ENCODE data around the gene ACTR8. TPM values are rescaled to one million over a fixed set of nuclear protein-coding genes. Genes with fewer than 3 reads are reported as not detected.

Gene ACTR8
- total and polyA plus RNA-seq, 2 of the 13 experiments (the other 11 are each of a cell fraction or from before 2014, with no cell fraction given): 15.5 to 29.0 TPM

DNA sequence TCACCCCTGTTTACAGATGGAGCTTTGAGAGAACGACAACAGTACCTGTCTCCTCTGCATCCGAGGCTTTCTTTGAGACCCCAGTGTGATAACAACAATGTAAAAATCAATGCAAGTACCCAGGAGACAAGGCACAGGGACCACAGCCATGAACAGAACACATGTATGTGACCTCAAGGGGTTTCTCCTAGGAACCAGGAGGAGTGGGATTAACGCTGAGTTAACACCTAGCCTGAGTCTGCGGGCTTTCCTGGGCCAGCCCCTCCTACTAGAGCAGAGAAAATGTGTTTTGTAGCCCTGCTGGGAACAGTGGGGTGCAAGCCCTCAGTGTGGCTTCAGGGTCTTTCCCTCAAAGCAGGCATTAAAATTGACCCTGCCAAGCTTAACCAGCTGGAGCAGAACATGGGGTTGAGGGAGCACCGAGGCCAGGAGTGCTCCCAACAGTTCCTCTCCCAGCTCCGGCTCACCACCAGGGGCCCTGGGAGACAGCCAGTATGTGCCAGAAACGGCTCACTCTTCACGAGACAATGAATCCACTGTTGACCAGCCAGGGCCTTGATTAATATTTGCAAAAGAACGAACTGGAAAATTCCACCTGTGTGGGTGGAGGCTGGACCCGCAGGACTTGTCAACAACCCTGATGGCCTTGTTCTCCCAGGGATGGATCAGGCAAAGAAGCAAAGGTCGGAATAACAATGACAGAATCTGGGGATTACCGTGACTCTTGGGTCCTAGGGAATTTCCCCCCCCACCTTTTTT, 39.3 kb downstream of the ACTR8 start (continued):
- TF ChIP-seq ZNF446 (CRISPR knock-in tag; IDR thresholded peaks at IDR 0.05): no peak
- no peak for TF ChIP-seq SMARCC2 (IDR thresholded peaks at IDR 0.05)
- 0 out of 2 replicates have a peak, but pooled peaks have one; percentile 38 for TF ChIP-seq MEIS1 (CRISPR knock-in tag; IDR thresholded peaks at IDR 0.05; ENCODE audit: borderline replicate concordance)
- no peak for TF ChIP-seq RFXANK (CRISPR knock-in tag; IDR thresholded peaks at IDR 0.05)
- peak; percentile 48; the same call in 1 of the 2 replicates for TF ChIP-seq ZNF616 (CRISPR knock-in tag; IDR thresholded peaks at IDR 0.05; ENCODE audit: low read depth)
- TF ChIP-seq ZNF44 (CRISPR knock-in tag; IDR thresholded peaks at IDR 0.05): no peak
- no peak for TF ChIP-seq NCOA1 (CRISPR knock-in tag; IDR thresholded peaks at IDR 0.05)
- peak; percentile 70; the same call in 1 of the 2 replicates for TF ChIP-seq MAZ (IDR thresholded peaks at IDR 0.05; ENCODE audit: borderline replicate concordance, low read depth, low read length)
- peak; percentile 69 for TF ChIP-seq MAZ (CRISPR knock-in tag; IDR thresholded peaks at IDR 0.05; ENCODE audit: low read depth)
- TF ChIP-seq ZFP41 (CRISPR knock-in tag; IDR thresholded peaks at IDR 0.05; ENCODE audit: borderline replicate concordance): no peak
- no peak for TF ChIP-seq ZNF564 (CRISPR knock-in tag; IDR thresholded peaks at IDR 0.05)
- TF ChIP-seq TEAD2 (CRISPR knock-in tag; IDR thresholded peaks at IDR 0.05): no peak
- no peak for TF ChIP-seq ZFP1 (CRISPR knock-in tag; IDR thresholded peaks at IDR 0.05)
- TF ChIP-seq ZBTB38 (CRISPR knock-in tag; IDR thresholded peaks at IDR 0.05): peak; percentile 81
- TF ChIP-seq SP140L (CRISPR knock-in tag; IDR thresholded peaks at IDR 0.05; ENCODE audit: borderline replicate concordance): no peak
- 0 out of 2 replicates have a peak, but pooled peaks have one; percentile 38 for TF ChIP-seq ZBTB14 (CRISPR knock-in tag; IDR thresholded peaks at IDR 0.05)
- TF ChIP-seq NFIC (IDR thresholded peaks at IDR 0.05; ENCODE audit: low read length): peak; percentile 87; the same call in 1 of the 2 replicates
- TF ChIP-seq GPN1 (CRISPR knock-in tag; IDR thresholded peaks at IDR 0.05; ENCODE audit: borderline replicate concordance): no peak
- no peak for TF ChIP-seq ZNF816 (CRISPR knock-in tag; IDR thresholded peaks at IDR 0.05; ENCODE audit: borderline replicate concordance)
- no peak for TF ChIP-seq TCF12 (IDR thresholded peaks at IDR 0.05)
- TF ChIP-seq TCF12 (CRISPR knock-in tag; IDR thresholded peaks at IDR 0.05): peak; percentile 74; the same call in 1 of the 2 replicates
- TF ChIP-seq ARNT (IDR thresholded peaks at IDR 0.05): no peak
- TF ChIP-seq CBX2 (IDR thresholded peaks at IDR 0.05; ENCODE audit: low read depth, low read length): no peak
- TF ChIP-seq CBX2 (CRISPR knock-in tag; IDR thresholded peaks at IDR 0.05; ENCODE audit: low read depth): no peak
- TF ChIP-seq, protein P1, sequence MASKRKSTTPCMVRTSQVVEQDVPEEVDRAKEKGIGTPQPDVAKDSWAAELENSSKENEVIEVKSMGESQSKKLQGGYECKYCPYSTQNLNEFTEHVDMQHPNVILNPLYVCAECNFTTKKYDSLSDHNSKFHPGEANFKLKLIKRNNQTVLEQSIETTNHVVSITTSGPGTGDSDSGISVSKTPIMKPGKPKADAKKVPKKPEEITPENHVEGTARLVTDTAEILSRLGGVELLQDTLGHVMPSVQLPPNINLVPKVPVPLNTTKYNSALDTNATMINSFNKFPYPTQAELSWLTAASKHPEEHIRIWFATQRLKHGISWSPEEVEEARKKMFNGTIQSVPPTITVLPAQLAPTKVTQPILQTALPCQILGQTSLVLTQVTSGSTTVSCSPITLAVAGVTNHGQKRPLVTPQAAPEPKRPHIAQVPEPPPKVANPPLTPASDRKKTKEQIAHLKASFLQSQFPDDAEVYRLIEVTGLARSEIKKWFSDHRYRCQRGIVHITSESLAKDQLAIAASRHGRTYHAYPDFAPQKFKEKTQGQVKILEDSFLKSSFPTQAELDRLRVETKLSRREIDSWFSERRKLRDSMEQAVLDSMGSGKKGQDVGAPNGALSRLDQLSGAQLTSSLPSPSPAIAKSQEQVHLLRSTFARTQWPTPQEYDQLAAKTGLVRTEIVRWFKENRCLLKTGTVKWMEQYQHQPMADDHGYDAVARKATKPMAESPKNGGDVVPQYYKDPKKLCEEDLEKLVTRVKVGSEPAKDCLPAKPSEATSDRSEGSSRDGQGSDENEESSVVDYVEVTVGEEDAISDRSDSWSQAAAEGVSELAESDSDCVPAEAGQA (IDR thresholded peaks at IDR 0.05; ENCODE audit: low read depth): no peak
- TF ChIP-seq, protein P1 (CRISPR knock-in tag; IDR thresholded peaks at IDR 0.05; ENCODE audit: borderline replicate concordance): no peak
- TF ChIP-seq ZNF547 (CRISPR knock-in tag; IDR thresholded peaks at IDR 0.05): no peak

Data from HepG2 (cell line).